GM10248 (cell line): ENCODE results near the gene NFKBIZ.
A peak's percentile ranks its signal among the peaks of the same experiment; 100 is the strongest.

ENCODE experiments used
- CTCF ChIA-PET: fragments of 300-600 bp; sonication (Branson Sonifier 250); formaldehyde crosslinking; extraction: SDS; loops from one replicate; lab custom pipeline; 2021; ENCODE audit warnings: antibody characterized with exemption; lab: Yijun Ruan, JAX
- POLR2A ChIA-PET: fragments of 350-650 bp; sonication (Branson Sonifier 250); formaldehyde crosslinking; extraction: SDS; loops from one replicate; lab custom pipeline; 2020; ENCODE audit warnings: antibody characterized with exemption; lab: Yijun Ruan, JAX
- DNase-seq: peaks from one replicate; pipeline ENCODE4 v3.0.0; 2012; ENCODE audit errors: extremely low spot score
- TF ChIP-seq, protein P1 (sequence below): IDR thresholded peaks from 2 replicates; pipeline ENCODE4 v1.5.1; 2012; ENCODE audit warnings: mild to moderate bottlenecking, low read depth; ENCODE audit errors: extremely low read depth, missing control alignments, control extremely low read depth

The NFKBIZ gene

GRCh38 chr3:101821503-101821902, 27.8 kb upstream of the NFKBIZ start:
- CTCF ChIA-PET, result interaction anchor here (0.8 to 5.7 kb wide), 10 partner anchors 11 to 408 kb away, joined by 3 to 67 read pairs (median 4); no protein-coding TSS in a partner anchor
- TF ChIP-seq, protein P1, sequence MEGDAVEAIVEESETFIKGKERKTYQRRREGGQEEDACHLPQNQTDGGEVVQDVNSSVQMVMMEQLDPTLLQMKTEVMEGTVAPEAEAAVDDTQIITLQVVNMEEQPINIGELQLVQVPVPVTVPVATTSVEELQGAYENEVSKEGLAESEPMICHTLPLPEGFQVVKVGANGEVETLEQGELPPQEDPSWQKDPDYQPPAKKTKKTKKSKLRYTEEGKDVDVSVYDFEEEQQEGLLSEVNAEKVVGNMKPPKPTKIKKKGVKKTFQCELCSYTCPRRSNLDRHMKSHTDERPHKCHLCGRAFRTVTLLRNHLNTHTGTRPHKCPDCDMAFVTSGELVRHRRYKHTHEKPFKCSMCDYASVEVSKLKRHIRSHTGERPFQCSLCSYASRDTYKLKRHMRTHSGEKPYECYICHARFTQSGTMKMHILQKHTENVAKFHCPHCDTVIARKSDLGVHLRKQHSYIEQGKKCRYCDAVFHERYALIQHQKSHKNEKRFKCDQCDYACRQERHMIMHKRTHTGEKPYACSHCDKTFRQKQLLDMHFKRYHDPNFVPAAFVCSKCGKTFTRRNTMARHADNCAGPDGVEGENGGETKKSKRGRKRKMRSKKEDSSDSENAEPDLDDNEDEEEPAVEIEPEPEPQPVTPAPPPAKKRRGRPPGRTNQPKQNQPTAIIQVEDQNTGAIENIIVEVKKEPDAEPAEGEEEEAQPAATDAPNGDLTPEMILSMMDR, result no peak
- POLR2A ChIA-PET, result interaction anchor here (0.9 to 1.3 kb wide), 2 partner anchors 8 to 28 kb away, joined by 4 to 7 read pairs; partner anchors contain the start of gene NFKBIZ
- no peak for DNase-seq

- DNase-seq, result no peak
- POLR2A ChIA-PET, result interaction anchor here (1.2 kb wide), 1 partner anchor 26 kb away, joined by 3 read pairs; the partner anchor contains the start of gene NFKBIZ
- CTCF ChIA-PET, result interaction anchor here (1.0 to 5.7 kb wide), 3 partner anchors 13 to 402 kb away, joined by 3 to 67 read pairs (median 12); partner anchors contain the start of gene NFKBIZ
- TF ChIP-seq, protein P1, result no peak
Observed at GRCh38 chr3:101823525-101823924, 25.8 kb upstream of the NFKBIZ start.

DNA sequence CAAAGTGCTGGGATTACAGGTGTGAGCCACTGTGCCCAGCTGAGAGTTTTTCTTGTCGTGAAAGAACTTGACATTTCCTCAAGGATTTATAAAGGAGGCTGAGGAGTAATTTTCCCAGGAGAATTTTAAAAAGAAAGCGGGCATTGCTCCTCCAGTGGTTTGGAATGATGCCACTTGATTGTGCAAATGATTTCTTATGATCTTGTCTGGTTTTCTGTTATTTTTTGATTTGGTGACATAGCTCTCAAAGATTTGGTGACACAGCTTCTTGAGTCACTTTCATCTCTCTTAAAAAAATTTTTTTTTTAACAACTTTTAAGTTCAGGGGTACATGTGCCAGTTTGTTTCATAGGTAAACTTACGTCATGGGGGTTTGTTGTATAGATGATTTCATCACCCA, 24.6 kb upstream of the NFKBIZ start:
- no peak for DNase-seq
- ChIA-PET POLR2A (interaction anchor here (1.2 kb wide), 1 partner anchor 25 kb away, joined by 3 read pairs; the partner anchor contains the start of gene NFKBIZ), CTCF (interaction anchor here (0.9 to 5.7 kb wide), 3 partner anchors 14 to 405 kb away, joined by 3 to 67 read pairs (median 12); no protein-coding TSS in a partner anchor)
- TF ChIP-seq, protein P1, result no peak

DNA sequence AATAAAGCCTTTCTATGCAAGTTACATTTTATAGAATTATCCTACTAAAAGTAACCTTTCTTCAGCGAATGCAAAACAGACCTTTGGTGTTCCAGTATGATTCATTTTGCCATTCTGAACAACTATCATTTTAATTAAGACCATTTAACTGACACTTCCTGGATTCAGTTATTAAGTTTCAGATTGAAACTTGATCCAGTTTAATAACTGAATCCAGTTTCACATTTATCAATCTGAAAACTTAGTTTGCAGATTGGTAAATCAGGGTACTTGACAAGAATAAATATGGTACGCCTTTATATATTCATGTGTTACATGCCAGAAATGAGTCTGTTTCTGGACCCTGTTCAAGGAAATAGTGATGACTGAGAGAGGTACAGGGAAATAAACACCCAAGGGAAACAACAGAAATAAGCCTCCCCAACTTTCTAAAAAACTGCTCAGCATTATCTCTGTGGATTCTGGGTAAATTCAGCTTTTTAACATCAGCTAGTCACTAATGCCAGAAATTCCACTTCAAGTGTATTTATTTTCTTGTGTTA, 23.3 kb upstream of the NFKBIZ start:
- CTCF ChIA-PET, result interaction anchor here (0.9 to 2.4 kb wide), 3 partner anchors 12 to 399 kb away, joined by 3 to 14 read pairs (median 13); no protein-coding TSS in a partner anchor
- POLR2A ChIA-PET, result interaction anchor here (0.5 to 5.6 kb wide), 2 partner anchors 17 to 23 kb away, joined by 3 to 54 read pairs; partner anchors contain the start of gene NFKBIZ

DNA sequence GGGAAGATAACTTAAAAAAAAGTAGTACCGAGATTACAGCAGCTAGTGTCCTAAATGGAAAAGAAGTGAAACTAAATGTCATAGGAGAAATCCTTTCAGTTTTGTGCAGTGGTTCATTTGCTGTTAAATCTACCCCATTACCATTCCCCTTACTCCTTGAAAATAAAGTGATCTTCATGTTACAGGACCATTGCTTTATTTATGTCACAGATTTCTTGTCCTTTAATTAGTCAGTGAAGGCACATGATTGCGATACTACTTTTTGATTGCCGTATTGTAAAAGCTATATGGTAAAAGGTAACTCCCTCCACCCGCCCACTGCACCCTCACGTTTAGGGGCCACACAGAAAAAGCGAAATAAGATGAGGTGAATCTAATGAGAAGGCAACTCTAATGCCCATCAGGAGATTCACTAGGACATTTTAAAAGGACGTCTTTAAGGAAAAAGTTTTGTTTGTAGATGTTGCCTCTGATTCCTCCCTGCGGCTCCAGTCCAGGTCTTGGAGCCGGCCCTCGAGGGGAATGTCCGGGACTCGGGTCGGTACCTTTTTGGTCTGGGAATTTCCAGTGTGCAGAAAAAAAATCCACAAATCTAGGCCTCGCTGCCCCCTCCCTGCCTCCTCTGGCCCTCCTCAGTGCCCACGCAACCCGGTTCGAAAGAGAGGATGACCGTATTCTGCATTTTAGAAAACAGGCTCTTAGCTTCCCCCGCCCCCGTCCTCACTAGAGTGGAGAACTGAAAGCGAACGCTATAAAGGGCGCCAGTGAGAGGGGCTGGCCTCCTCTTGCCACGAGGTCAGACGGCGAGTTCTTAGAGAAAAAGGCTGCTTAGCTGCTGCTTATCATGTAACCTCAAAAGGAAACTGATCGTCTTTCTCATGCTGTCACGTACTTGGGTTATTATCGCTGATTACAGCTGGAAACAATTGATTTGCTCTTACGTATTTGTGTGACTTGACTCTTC, 21.8 kb upstream of the NFKBIZ start:
- ChIA-PET POLR2A (interaction anchor here (0.6 to 5.6 kb wide), 10 partner anchors 9 to 352 kb away, joined by 3 to 54 read pairs (median 4); partner anchors contain the start of genes NFKBIZ and RPL24), CTCF (interaction anchor here (1.0 to 4.2 kb wide), 10 partner anchors 9 to 398 kb away, joined by 3 to 19 read pairs (median 5); no protein-coding TSS in a partner anchor)
- peak; percentile 80 for DNase-seq
- TF ChIP-seq, protein P1, result no peak

More for the DNA sequence above, 23.3 kb upstream of the NFKBIZ start:
- TF ChIP-seq, protein P1, result no peak
- no peak for DNase-seq
